ENCODE results near the gene PSMC5.

DNA sequence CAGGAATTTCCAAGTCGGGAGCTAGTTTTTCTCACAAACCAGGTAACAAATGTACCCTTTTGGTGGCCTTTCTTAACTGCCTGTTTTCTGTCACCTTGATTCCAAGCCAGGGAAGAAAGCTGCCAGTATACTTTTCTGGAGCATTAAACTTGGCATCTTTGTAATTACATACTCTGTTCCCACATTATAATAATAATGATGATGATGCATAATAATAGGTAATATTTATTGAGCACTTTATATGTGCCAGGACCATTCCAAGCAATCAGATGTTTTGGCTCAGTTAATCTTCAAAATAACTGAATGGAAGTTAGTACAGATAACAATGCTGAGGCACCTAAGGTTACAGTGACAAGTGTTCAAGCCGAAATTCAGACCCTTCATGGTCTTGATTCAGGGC is 11.1 kb upstream of the PSMC5 start:
- TF ChIP-seq, protein P1, sequence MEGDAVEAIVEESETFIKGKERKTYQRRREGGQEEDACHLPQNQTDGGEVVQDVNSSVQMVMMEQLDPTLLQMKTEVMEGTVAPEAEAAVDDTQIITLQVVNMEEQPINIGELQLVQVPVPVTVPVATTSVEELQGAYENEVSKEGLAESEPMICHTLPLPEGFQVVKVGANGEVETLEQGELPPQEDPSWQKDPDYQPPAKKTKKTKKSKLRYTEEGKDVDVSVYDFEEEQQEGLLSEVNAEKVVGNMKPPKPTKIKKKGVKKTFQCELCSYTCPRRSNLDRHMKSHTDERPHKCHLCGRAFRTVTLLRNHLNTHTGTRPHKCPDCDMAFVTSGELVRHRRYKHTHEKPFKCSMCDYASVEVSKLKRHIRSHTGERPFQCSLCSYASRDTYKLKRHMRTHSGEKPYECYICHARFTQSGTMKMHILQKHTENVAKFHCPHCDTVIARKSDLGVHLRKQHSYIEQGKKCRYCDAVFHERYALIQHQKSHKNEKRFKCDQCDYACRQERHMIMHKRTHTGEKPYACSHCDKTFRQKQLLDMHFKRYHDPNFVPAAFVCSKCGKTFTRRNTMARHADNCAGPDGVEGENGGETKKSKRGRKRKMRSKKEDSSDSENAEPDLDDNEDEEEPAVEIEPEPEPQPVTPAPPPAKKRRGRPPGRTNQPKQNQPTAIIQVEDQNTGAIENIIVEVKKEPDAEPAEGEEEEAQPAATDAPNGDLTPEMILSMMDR (conservative IDR thresholded peaks at IDR 0.05; ENCODE audit: low read length) = no peak
- TF ChIP-seq EZH2phosphoT487 (IDR thresholded peaks at IDR 0.05; ENCODE audit: borderline replicate concordance) = no peak
